Endothelial cell of umbilical vein (primary cell): ENCODE measurements around the gene SCAMP5.

ENCODE experiments used
- EZH2 ChIP-seq: IDR thresholded peaks from 2 replicates; pipeline ENCODE4 v1.6.1; 2012; ENCODE audit warnings: borderline replicate concordance, low read depth, mild to moderate bottlenecking, moderate library complexity, low read length, inconsistent platforms; ENCODE audit not compliant: severe bottlenecking
- FOS ChIP-seq: IDR thresholded peaks from 2 replicates; pipeline ENCODE4 v1.6.1; 2011; ENCODE audit warnings: mild to moderate bottlenecking, low read length, moderate library complexity, borderline replicate concordance; ENCODE audit not compliant: insufficient read depth
- GATA2 ChIP-seq: IDR thresholded peaks from 2 replicates; pipeline ENCODE4 v1.7.0; 2011; ENCODE audit warnings: low read depth, mild to moderate bottlenecking, moderate library complexity, mixed read lengths, low read length; ENCODE audit not compliant: insufficient read length, insufficient read depth
- JUN ChIP-seq: IDR thresholded peaks from 2 replicates; pipeline ENCODE4 v1.6.1; 2011; ENCODE audit warnings: borderline replicate concordance, low read depth; ENCODE audit not compliant: insufficient read length, insufficient read depth
- MYC ChIP-seq: IDR thresholded peaks from one replicate; pipeline ENCODE4 v1.6.1; 2011; ENCODE audit warnings: mild to moderate bottlenecking, low read depth, low read length
- POLR2A ChIP-seq: IDR thresholded peaks from 2 replicates; pipeline ENCODE4 v1.6.1; 2012; ENCODE audit warnings: low read depth, mild to moderate bottlenecking, control low read depth, low read length
- POLR2AphosphoS5 ChIP-seq: IDR thresholded peaks from 2 replicates; pipeline ENCODE4 v1.6.1; 2012; ENCODE audit warnings: low read depth, mild to moderate bottlenecking, control low read depth, low read length, moderate library complexity; ENCODE audit not compliant: insufficient read depth
- TF ChIP-seq, protein P1 (sequence below), 2 donors: IDR thresholded peaks; 1 replicate in 1 of 2; 2 replicates in 1 of 2; pipeline ENCODE4 v1.5.1; 2011; ENCODE audit warnings: low read length in 2 of 2, mild to moderate bottlenecking in 2 of 2, moderate library complexity in 2 of 2, control low read depth in 1 of 2, inconsistent platforms in 1 of 2, low read depth in 1 of 2; ENCODE audit not compliant: insufficient read depth in 1 of 2; ENCODE audit errors: extremely low read depth in 1 of 2
- TF ChIP-seq, protein P2 (sequence below): IDR thresholded peaks from 2 replicates; pipeline ENCODE4 v1.6.1; 2011; ENCODE audit not compliant: insufficient read depth, insufficient read length

DNA sequence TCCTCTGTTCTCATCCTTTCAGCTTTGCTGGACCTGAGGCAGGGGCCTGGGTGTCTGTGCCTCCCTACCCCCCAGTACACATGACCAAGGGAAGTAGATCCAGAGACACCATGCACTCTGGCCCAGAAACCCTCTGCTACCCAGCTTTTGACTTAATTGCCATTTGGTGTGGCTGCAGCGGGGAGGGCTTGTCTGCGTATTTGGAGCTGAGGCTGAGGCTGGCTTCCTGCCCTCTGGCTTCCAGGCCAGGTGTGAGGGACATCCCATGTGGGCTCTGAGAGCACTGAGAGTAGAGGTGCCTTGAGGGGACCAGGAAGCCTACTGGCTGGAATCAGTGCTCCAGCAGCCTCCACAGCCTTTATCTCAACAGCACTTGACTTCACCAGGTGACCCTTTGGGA, 54.9 kb downstream of the SCAMP5 start:
- TF ChIP-seq EZH2 = no peak
- TF ChIP-seq, protein P1, sequence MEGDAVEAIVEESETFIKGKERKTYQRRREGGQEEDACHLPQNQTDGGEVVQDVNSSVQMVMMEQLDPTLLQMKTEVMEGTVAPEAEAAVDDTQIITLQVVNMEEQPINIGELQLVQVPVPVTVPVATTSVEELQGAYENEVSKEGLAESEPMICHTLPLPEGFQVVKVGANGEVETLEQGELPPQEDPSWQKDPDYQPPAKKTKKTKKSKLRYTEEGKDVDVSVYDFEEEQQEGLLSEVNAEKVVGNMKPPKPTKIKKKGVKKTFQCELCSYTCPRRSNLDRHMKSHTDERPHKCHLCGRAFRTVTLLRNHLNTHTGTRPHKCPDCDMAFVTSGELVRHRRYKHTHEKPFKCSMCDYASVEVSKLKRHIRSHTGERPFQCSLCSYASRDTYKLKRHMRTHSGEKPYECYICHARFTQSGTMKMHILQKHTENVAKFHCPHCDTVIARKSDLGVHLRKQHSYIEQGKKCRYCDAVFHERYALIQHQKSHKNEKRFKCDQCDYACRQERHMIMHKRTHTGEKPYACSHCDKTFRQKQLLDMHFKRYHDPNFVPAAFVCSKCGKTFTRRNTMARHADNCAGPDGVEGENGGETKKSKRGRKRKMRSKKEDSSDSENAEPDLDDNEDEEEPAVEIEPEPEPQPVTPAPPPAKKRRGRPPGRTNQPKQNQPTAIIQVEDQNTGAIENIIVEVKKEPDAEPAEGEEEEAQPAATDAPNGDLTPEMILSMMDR (IDR thresholded peaks at IDR 0.05; ENCODE audit: extremely low read depth in 1 of 2, insufficient read depth in 1 of 2, low read depth in 1 of 2, low read length in 2 of 2) = no peak
- no peak for TF ChIP-seq POLR2AphosphoS5
- TF ChIP-seq POLR2A = no peak
- no peak for TF ChIP-seq MYC
- TF ChIP-seq GATA2 = no peak
- no peak for TF ChIP-seq FOS
- no peak for TF ChIP-seq JUN
- TF ChIP-seq, protein P2, sequence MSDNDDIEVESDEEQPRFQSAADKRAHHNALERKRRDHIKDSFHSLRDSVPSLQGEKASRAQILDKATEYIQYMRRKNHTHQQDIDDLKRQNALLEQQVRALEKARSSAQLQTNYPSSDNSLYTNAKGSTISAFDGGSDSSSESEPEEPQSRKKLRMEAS = no peak
